Subcutaneous adipose tissue (tissue), 4 donors: ENCODE data around the gene PLEKHB1. TPM values are rescaled to one million over a fixed set of nuclear protein-coding genes. Genes with fewer than 3 reads are reported as not detected.

Source experiments
- total RNA-seq, 4 donors: library from RNA; depleted of rRNA; stranded (reverse); fragments of >200 nt; gene quantifications; one replicate each; pipeline ENCODE4 v1.1.0, GENCODE V29; 2016
- TF ChIP-seq, protein P1 (sequence below): fragments of 450-650 bp; IDR thresholded peaks from one replicate; pipeline ENCODE4 v1.5.1; 2016; ENCODE audit warnings: low read depth, mild to moderate bottlenecking, control low read depth, antibody characterized with exemption, moderate library complexity

PLEKHB1 gene
- total RNA-seq, 4 donors from 2014 or later, result 0.88 to 1.7 TPM; not detected in 2

DNA sequence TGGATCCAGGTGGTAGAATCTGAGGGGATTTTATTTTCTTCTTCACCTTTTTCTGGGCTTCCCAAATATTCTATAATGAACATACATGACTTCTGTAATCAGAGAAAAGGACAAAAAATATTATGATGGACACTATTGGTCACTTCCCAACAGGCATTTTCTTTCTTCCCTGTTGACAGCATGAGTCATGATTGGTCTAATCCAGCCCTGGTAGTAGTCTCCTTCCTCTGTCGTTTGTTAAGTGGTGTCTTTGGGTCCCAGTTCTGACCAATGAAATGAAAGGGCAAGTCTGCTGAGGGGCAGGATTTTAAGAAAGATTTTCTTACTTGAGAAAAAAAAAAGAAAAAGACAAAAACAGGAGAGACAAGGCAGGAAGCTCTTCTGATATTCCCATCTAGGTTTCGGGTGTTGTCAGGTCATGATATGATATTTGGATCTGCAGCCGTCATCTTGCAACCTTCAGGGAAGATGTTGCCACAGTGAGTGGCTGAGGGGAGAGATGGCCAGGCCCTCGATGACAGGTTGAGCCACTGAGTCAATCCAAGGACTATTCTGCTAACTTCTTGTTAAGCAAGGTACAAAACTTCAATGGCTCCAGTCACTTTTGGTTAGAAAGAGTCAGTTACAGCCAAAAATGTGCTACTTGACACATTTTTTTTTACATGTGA is 23.3 kb upstream of the PLEKHB1 start:
- TF ChIP-seq, protein P1, sequence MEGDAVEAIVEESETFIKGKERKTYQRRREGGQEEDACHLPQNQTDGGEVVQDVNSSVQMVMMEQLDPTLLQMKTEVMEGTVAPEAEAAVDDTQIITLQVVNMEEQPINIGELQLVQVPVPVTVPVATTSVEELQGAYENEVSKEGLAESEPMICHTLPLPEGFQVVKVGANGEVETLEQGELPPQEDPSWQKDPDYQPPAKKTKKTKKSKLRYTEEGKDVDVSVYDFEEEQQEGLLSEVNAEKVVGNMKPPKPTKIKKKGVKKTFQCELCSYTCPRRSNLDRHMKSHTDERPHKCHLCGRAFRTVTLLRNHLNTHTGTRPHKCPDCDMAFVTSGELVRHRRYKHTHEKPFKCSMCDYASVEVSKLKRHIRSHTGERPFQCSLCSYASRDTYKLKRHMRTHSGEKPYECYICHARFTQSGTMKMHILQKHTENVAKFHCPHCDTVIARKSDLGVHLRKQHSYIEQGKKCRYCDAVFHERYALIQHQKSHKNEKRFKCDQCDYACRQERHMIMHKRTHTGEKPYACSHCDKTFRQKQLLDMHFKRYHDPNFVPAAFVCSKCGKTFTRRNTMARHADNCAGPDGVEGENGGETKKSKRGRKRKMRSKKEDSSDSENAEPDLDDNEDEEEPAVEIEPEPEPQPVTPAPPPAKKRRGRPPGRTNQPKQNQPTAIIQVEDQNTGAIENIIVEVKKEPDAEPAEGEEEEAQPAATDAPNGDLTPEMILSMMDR, result no peak

DNA sequence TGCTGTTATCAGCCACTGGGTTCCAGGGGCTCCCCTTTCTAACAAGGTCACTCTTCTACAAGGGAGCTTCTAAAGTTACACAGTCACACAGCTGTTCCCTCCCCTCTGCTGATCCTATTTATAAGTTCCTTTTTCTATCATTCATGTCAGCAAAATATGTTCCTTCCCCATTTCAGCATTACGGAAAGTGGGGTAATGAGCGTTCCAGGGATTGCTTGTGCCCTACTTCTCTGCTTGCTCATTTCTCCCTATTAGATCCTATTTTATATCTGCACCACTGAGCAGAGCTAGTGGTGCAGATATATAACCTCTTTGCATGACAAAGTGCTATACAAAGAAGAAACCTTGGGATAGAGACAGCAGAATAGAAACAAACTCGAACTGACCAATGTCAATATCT is 22.7 kb upstream of the PLEKHB1 start:
- TF ChIP-seq, protein P1, result no peak

DNA sequence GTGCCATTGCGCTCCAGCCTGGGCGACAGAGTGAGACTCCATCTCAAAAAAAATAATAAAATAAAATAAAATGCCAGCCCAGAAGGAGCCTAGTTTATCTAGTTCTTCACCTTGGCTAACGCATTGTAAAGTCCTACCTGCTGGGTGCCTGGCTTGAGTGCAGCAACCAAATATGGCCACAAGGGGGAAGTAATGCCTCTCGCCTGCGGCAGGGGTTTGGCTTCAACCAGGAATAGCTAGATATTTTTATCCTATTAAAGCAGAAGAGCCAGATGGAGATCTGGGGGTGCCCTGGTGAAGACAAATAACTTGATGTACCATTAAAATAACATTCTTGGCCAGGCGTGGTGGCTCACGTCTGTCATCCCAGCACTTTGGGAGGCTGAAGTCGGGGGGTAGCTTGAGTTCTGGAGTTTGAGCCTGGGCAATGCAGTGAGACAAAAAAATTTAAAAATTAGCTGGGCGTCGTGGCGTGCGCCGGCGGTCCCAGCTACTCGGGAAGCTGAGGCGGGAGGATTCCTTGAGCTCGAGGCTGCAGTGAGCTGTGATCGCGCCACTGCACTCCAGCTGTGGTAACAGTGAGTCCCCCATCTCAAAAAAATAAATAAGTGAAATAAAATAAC is 20.6 kb upstream of the PLEKHB1 start:
- TF ChIP-seq, protein P1, result no peak

GRCh38 chr11:73629907-73630306 is 16.5 kb upstream of the PLEKHB1 start:
- TF ChIP-seq, protein P1, result no peak

GRCh38 chr11:73632996-73633395 is 13.4 kb upstream of the PLEKHB1 start:
- TF ChIP-seq, protein P1, result no peak

GRCh38 chr11:73633999-73634398 is 12.4 kb upstream of the PLEKHB1 start:
- TF ChIP-seq, protein P1, result no peak

GRCh38 chr11:73635721-73636120 is 10.7 kb upstream of the PLEKHB1 start:
- TF ChIP-seq, protein P1, result no peak
